Umbilical cord (tissue), 2 donors: ENCODE measurements around the gene LTBP4. TPM values are rescaled to one million over a fixed set of nuclear protein-coding genes. Genes with fewer than 3 reads are reported as not detected.
"Not testable (repeated sequence)": the region's sequence is repeated elsewhere in the genome, so short reads cannot be mapped to it uniquely, and the experiment has no call there.

Source experiments
- DNase-seq: peaks from one replicate; pipeline ENCODE4 v3.0.0-alpha.2; 2015; ENCODE audit warnings: low spot score
- total RNA-seq: library from RNA; depleted of rRNA; stranded (reverse); fragments of >200 nt; gene quantifications from one replicate; pipeline ENCODE4 v1.2.3, GENCODE V29; 2014; ENCODE audit warnings: low replicate concordance; ENCODE audit not compliant: insufficient read depth

LTBP4 gene
- total RNA-seq, 1 donor from 2014 or later, result 92.7 TPM

- DNase-seq, result peak; percentile 98
Observed at GRCh38 chr19:40576585-40577451, 24.4 kb upstream of the LTBP4 start, which contains the start of gene SHKBP1. Gene SHKBP1, plus strand, starts transcription at chr19:40576873. Its CDS starts 27 bp downstream, at chr19:40576900.

- peak; percentile 62 for DNase-seq
Observed at GRCh38 chr19:40578442-40578908, 22.7 kb upstream of the LTBP4 start.

- DNase-seq, result no peak
Observed at GRCh38 chr19:40580619-40581018, 20.6 kb upstream of the LTBP4 start.

GRCh38 chr19:40581531-40581930 is 19.6 kb upstream of the LTBP4 start:
- no peak for DNase-seq

GRCh38 chr19:40582467-40582866 is 18.7 kb upstream of the LTBP4 start:
- no peak for DNase-seq

- no peak for DNase-seq
Observed at GRCh38 chr19:40583283-40583682, 17.9 kb upstream of the LTBP4 start.

GRCh38 chr19:40584007-40584406 is 17.2 kb upstream of the LTBP4 start:
- DNase-seq, result no peak

GRCh38 chr19:40585241-40585981 is 15.8 kb upstream of the LTBP4 start:
- DNase-seq, result no peak

GRCh38 chr19:40585982-40586422 is 15.2 kb upstream of the LTBP4 start:
- no peak for DNase-seq

GRCh38 chr19:40586611-40587010 is 14.6 kb upstream of the LTBP4 start:
- no peak for DNase-seq

- DNase-seq, result no peak
Observed at GRCh38 chr19:40588110-40588854, 12.9 kb upstream of the LTBP4 start.

GRCh38 chr19:40588926-40589569 is 12.1 kb upstream of the LTBP4 start:
- no peak for DNase-seq

- no peak for DNase-seq
Observed at GRCh38 chr19:40589591-40590429, 11.4 kb upstream of the LTBP4 start.

- DNase-seq, result no peak
Observed at GRCh38 chr19:40590464-40591265, 10.5 kb upstream of the LTBP4 start.

- DNase-seq, result not testable (repeated sequence)
Observed at GRCh38 chr19:40591724-40592123, 9.4 kb upstream of the LTBP4 start.

GRCh38 chr19:40592170-40592569 is 9.0 kb upstream of the LTBP4 start:
- no peak for DNase-seq

- no peak for DNase-seq
Observed at GRCh38 chr19:40594255-40594654, 6.9 kb upstream of the LTBP4 start.

GRCh38 chr19:40594657-40595091 is 6.5 kb upstream of the LTBP4 start:
- no peak for DNase-seq

- peak; percentile 59 for DNase-seq
Observed at GRCh38 chr19:40596608-40597328, 4.4 kb upstream of the LTBP4 start.
